Right atrium auricular region (tissue), 2 donors: Measurements from ENCODE around the gene IGSF9. TPM values are rescaled to one million over a fixed set of nuclear protein-coding genes. Genes with fewer than 3 reads are reported as not detected.
A peak's percentile ranks its signal among the peaks of the same experiment; 100 is the strongest.
"Not testable (repeated sequence)": the region's sequence is repeated elsewhere in the genome, so short reads cannot be mapped to it uniquely, and the experiment has no call there.

ENCODE experiments used
- DNase-seq: peaks from one replicate; pipeline ENCODE4 v3.0.0-alpha.2; 2019; ENCODE audit warnings: low spot score
- H3K27ac ChIP-seq, 2 donors: fragments of 200-600 bp; sonication (generic); 1 replicate in 1 of 2; 2 replicates in 1 of 2; pipeline ENCODE4 v1.5.1; 2016 to 2019
- H3K27me3 ChIP-seq, 2 donors: fragments of 200-600 bp; sonication (generic); one replicate each; pipeline versions ENCODE4 v1.5.1 to v1.6.0; 2017 to 2019
- H3K36me3 ChIP-seq: fragments of 200-600 bp; sonication (generic); one replicate; pipeline ENCODE4 v1.5.1; 2016
- H3K4me1 ChIP-seq, 2 donors: fragments of 200-600 bp; sonication (generic); one replicate each; pipeline versions ENCODE4 v1.5.1 to v1.6.0; 2017 to 2019
- H3K4me3 ChIP-seq, 2 donors: fragments of 200-600 bp; sonication (generic); 1 replicate in 1 of 2; 2 replicates in 1 of 2; pipeline ENCODE4 v1.5.1; 2017 to 2019; ENCODE audit warnings: mild to moderate bottlenecking in 1 of 2, moderate library complexity in 1 of 2
- H3K9me3 ChIP-seq, 2 donors: fragments of 200-600 bp; sonication (generic); one replicate each; pipeline ENCODE4 v1.5.1; 2019
- total RNA-seq, 2 donors: library from RNA; depleted of rRNA; stranded (reverse); fragments of >200 nt; gene quantifications; one replicate each; pipeline ENCODE4 v1.1.0, GENCODE V29; 2016
- TF ChIP-seq, protein P1 (sequence below), 2 donors: fragments of 200-600 bp; sonication (generic); IDR thresholded peaks; one replicate each; pipeline ENCODE4 v1.5.1; 2019; ENCODE audit warnings: antibody characterized with exemption in 2 of 2

IGSF9 gene
- total RNA-seq, 2 donors from 2014 or later = 2.0 to 5.4 TPM

DNA sequence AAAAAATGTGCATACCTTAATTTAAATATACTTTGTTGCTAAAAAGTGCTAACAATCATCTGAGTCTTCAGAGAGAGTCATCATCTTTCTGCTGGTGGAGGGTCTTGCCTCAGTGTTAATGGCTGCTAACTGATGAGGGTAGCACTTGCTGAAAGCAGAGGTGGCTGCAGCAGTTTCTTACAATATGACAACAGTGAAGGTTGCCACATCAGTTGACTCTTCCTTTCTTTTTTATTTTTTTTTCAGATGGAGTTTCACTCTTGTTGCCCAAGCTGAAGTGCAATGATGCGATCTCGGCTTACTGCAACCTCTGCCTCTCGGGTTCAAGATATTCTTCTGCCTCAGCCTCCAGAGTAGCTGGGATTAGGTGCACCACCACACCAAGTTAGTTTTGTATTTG, 42.9 kb downstream of the IGSF9 start:
- Histone ChIP-seq H3K27ac (no peak overlapping the region), H3K4me3 (no peak overlapping the region), H3K27me3 (no peaks in the 10 kb centered on the region), H3K4me1 (peaks cover 0 to 19% of the 10 kb centered on the region in 2 donors), H3K9me3 (no peaks in the 10 kb centered on the region), H3K36me3 (no peaks in the 10 kb centered on the region)
- DNase-seq = no peak
- TF ChIP-seq, protein P1, sequence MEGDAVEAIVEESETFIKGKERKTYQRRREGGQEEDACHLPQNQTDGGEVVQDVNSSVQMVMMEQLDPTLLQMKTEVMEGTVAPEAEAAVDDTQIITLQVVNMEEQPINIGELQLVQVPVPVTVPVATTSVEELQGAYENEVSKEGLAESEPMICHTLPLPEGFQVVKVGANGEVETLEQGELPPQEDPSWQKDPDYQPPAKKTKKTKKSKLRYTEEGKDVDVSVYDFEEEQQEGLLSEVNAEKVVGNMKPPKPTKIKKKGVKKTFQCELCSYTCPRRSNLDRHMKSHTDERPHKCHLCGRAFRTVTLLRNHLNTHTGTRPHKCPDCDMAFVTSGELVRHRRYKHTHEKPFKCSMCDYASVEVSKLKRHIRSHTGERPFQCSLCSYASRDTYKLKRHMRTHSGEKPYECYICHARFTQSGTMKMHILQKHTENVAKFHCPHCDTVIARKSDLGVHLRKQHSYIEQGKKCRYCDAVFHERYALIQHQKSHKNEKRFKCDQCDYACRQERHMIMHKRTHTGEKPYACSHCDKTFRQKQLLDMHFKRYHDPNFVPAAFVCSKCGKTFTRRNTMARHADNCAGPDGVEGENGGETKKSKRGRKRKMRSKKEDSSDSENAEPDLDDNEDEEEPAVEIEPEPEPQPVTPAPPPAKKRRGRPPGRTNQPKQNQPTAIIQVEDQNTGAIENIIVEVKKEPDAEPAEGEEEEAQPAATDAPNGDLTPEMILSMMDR (IDR thresholded peaks at IDR 0.05) = no peak

DNA sequence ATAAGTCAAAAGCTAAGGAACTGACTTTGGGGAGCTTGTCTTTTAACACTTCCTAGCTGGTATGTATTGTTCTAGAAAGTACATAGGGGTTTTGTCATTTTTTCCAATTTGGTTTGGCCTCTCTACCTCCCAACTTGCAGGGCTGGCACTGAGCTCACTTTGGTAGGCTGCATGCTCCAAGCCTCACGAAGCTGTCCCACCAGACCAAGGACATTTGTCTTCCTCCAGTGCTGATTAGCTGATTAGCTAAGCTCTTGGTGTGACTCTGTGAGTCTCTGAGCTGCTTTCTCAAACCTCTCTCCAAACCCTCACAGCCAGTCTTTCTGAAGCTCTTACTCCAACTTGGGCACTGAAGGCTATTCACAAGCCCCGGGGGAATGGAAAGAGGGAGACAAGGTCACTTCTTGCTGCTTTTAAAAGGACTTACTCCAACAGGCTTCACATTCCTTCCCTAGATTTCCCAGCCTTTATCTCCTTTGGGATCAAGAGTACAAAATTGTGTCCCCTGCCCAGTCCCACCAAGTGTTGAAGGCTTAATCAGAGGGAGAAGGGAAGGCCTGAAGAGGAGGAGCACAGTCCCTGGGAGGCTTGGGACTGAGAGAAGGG, 44.6 kb downstream of the IGSF9 start:
- TF ChIP-seq, protein P1 (IDR thresholded peaks at IDR 0.05) = no peak
- Histone ChIP-seq H3K27ac (peak overlapping the region; percentile 17 to 22), H3K27me3 (no peaks in the 10 kb centered on the region), H3K9me3 (no peaks in the 10 kb centered on the region), H3K4me3 (no peak overlapping the region), H3K36me3 (no peaks in the 10 kb centered on the region), H3K4me1 (peaks cover 0 to 19% of the 10 kb centered on the region in 2 donors)
- no peak for DNase-seq

DNA sequence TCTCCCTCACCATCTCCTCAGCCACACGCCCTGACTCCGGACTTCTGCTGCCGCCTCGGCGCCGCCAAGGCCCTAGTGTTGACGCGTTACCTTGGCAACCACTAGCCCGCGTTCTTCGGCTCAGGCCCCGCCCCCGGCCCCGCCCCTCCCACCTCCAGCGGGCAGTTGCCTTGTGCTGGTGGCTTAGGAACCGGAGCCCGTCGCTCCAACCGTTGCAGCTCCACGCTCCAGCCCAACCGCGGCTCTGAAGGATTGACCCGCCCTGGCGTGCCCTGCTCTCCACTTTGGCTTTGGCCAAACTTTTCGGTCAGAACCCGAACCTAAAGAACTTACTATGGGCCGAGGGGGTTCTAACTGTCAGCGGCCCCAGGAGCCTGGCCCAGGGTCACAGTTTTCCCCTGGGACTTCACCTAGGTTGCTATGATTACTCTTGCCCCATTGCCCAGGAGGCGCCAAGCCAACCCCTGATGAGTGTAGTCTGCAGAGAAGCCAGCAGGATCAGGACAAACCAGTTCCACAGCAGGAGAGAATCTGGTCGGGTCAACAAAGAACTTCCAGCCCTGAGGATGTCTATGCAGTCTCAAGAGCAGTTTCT, 45.2 kb downstream of the IGSF9 start, which contains the start of gene CFAP45:
CFAP45 (minus strand) TSS at position 80 of the 595 bp plus-strand sequence; CDS start at position 13, 67 bp downstream.
- TF ChIP-seq, protein P1 (IDR thresholded peaks at IDR 0.05) = no peak
- no peaks in the 10 kb centered on the region for H3K36me3 ChIP-seq
- H3K27me3 ChIP-seq = no peaks in the 10 kb centered on the region
- peak within 1 kb of the TSS; percentile 22 to 55 for H3K27ac ChIP-seq
- peaks cover 0 to 19% of the 10 kb centered on the region in 2 donors for H3K4me1 ChIP-seq
- no peaks in the 10 kb centered on the region for H3K9me3 ChIP-seq
- H3K4me3 ChIP-seq = peak within 1 kb of the TSS in 1 of 2 donors; percentile 6
- DNase-seq = peak; percentile 90

DNA sequence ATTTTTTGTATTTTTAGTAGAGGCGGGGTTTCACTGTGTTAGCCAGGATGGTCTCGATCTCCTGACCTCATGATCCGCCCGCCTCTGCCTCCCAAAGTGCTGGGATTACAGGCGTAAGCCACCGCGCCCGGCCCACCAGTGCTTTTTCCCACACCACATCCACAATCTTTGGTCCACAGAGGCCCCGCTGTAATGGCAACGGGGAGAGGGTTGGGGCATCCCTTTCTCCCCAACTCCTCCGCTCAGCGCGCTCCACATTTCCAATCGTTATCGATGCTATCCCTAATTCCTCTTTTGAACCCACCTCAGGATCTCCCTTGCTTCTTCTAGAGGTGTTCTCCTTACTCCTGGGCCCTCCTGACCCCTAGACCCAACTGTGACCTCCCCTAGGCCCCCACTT, 45.8 kb downstream of the IGSF9 start:
- peak overlapping the region in 1 of 2 donors; percentile 22 for H3K27ac ChIP-seq

DNA sequence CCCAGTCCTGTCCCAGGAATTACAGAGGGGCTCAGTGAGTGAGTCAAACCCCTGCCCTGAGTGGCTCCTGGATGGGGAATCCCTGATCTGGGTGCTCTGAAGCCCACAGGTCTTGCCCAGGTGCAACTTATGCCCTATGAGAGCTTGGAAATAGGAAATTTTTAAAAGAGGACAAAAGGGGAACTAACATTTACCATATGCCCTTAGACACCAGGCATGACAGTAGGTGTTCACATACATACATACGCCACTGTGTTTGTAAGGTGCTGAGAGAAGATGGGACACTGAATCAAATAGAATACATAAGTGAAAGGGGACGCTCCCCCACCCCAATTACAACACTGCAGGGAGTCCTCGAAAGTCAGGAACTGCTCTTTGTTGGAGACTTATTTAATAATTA, 46.9 kb downstream of the IGSF9 start:
- no peaks in the 10 kb centered on the region for H3K36me3 ChIP-seq
- peaks cover 0 to 19% of the 10 kb centered on the region in 2 donors for H3K4me1 ChIP-seq
- no peak for DNase-seq
- no peak overlapping the region for H3K27ac ChIP-seq
- no peaks in the 10 kb centered on the region for H3K9me3 ChIP-seq
- H3K4me3 ChIP-seq = no peak overlapping the region
- no peaks in the 10 kb centered on the region for H3K27me3 ChIP-seq
- TF ChIP-seq, protein P1 (IDR thresholded peaks at IDR 0.05) = no peak

More for the DNA sequence above, 45.8 kb downstream of the IGSF9 start:
- not testable (repeated sequence) for H3K27me3 ChIP-seq, H3K4me3 ChIP-seq, H3K36me3 ChIP-seq, DNase-seq, H3K9me3 ChIP-seq
- peaks cover 0 to 19% of the 10 kb centered on the region in 2 donors for H3K4me1 ChIP-seq

DNA sequence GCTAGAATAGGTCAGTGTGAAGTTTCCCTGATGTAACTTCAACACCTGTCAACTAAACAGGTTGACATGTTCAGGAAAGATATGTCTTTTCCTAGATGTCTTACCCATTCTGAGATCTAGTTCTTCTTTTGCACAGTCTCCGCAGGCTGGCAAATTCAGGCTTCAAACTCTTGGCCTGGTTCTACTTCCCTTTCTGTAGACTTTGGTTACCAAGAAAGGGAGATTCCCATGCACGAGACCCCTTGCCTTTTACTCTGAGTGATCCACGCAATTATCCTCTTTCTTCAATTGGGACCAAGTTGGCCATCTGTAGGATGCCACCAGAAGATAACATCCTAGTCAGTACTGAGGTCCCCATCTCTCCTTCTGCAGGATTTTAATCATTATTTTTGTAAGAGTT, 47.5 kb downstream of the IGSF9 start:
- H3K4me3 ChIP-seq = no peak overlapping the region
- DNase-seq = no peak

More for the DNA sequence above, 47.5 kb downstream of the IGSF9 start:
- Histone ChIP-seq H3K27ac (no peak overlapping the region), H3K9me3 (no peaks in the 10 kb centered on the region), H3K36me3 (no peaks in the 10 kb centered on the region), H3K27me3 (no peaks in the 10 kb centered on the region), H3K4me1 (peaks cover 0 to 19% of the 10 kb centered on the region in 2 donors)
- TF ChIP-seq, protein P1 (IDR thresholded peaks at IDR 0.05) = no peak
